Glomerular visceral epithelial cell (primary cell): Measurements from ENCODE around the gene IRS1.
"Not testable (repeated sequence)": the region's sequence is repeated elsewhere in the genome, so short reads cannot be mapped to it uniquely, and the experiment has no call there.

ENCODE experiments used
- DNase-seq: peaks from one replicate; pipeline ENCODE4 v3.0.0-alpha.2; 2016; ENCODE audit errors: extremely low spot score

Gene IRS1, protein sequence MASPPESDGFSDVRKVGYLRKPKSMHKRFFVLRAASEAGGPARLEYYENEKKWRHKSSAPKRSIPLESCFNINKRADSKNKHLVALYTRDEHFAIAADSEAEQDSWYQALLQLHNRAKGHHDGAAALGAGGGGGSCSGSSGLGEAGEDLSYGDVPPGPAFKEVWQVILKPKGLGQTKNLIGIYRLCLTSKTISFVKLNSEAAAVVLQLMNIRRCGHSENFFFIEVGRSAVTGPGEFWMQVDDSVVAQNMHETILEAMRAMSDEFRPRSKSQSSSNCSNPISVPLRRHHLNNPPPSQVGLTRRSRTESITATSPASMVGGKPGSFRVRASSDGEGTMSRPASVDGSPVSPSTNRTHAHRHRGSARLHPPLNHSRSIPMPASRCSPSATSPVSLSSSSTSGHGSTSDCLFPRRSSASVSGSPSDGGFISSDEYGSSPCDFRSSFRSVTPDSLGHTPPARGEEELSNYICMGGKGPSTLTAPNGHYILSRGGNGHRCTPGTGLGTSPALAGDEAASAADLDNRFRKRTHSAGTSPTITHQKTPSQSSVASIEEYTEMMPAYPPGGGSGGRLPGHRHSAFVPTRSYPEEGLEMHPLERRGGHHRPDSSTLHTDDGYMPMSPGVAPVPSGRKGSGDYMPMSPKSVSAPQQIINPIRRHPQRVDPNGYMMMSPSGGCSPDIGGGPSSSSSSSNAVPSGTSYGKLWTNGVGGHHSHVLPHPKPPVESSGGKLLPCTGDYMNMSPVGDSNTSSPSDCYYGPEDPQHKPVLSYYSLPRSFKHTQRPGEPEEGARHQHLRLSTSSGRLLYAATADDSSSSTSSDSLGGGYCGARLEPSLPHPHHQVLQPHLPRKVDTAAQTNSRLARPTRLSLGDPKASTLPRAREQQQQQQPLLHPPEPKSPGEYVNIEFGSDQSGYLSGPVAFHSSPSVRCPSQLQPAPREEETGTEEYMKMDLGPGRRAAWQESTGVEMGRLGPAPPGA (N-terminal part only)

DNA sequence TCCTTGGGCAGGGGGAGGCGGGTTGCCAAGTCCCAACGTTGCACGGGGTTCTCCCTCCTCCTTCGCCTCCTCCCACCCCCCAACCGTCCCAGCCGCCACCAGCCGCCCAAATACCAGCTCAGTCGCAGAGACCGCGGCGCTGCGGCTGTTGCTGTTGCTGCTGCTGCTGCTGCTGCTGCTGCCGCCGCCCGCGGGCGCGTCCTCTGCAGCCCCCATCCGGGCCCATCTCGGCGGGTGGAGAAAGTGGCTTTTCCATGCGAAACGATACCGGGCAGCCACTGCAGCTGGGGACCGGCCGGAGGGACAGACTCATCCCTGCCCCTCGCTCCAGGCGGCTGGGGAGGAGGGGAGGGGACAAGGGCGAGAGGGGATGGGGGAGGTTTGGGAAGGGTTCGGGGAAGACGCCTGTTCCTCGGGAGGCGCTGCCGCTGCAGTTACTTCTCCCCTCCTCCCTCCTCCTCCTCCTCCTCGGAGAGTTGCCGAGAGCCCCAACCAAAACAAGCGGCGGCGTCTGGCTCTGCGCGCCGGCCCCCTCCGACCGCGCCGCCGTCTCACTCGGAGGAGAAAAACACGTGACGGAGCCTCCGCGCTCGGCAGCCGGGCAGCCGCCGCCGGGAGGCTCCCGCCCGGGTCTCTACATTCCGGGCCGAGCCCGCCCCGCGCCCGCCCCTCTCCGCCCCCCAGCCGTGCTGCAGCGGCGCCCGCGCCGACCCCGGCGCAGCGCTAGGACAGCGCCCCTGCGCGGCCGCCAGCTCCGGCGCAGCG is at the start of gene IRS1:
Gene IRS1 (minus strand): TSS at position 610 of the 765 bp plus-strand sequence. CDS start 1,082 bp downstream, outside the sequence.
- DNase-seq = peak; percentile 89

DNA sequence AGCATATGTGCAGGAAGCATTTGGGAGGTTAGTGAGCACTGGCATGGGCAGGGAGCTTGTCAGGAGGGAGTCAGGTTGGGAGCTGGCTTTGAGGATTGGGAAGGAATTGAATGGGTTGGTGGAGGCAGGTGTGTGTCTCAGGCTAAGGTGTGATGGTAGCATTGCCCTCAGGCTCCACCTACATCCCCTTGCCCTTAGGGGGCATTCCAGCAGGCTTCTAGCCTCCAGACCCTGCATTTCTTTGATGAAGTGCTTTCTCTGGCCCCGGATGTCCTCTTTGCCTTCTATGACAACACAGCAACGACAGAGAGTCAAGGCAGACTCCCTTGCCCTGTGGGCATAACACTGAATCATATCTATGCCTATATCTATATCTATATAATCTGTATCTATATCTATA is 49.7 kb upstream of the IRS1 start:
- DNase-seq = no peak

DNA sequence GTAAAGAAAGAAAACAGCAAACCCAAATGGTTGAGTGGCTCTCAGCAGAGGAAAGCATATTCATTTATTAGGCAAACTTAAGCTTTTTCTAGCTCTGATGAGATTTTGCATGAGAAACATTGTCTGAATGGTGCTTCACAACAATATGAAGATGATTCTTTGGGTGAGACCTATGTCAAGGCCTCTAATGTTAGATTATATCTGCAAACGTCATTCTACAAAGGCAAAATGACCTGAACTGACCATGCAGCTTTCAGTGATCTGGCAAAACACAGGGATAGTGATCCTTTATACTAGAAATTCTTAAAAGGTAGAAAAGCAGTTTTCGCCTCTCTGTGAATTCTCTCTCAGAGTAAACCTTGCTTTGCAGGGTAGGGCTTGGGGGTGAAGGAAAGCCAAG is 47.9 kb upstream of the IRS1 start:
- DNase-seq = no peak

DNA sequence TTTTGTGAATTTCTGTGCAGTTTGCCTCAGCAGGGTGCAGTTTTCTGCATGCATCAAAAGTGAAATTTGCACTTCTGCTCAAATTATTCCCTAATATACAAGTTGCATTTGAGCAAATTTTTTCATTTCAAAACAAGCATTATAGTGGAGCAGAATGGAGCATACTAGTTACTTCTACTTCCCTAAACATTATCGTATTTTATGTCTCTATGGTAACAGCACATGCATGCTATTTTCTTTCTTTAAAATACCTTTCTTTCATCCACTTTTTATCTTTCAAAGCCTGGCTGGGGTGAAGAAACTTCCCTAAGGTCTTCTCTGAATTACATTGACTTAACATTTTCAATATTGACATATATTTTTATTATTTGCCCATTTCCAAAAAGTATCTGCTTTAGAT is 47.5 kb upstream of the IRS1 start:
- no peak for DNase-seq

DNA sequence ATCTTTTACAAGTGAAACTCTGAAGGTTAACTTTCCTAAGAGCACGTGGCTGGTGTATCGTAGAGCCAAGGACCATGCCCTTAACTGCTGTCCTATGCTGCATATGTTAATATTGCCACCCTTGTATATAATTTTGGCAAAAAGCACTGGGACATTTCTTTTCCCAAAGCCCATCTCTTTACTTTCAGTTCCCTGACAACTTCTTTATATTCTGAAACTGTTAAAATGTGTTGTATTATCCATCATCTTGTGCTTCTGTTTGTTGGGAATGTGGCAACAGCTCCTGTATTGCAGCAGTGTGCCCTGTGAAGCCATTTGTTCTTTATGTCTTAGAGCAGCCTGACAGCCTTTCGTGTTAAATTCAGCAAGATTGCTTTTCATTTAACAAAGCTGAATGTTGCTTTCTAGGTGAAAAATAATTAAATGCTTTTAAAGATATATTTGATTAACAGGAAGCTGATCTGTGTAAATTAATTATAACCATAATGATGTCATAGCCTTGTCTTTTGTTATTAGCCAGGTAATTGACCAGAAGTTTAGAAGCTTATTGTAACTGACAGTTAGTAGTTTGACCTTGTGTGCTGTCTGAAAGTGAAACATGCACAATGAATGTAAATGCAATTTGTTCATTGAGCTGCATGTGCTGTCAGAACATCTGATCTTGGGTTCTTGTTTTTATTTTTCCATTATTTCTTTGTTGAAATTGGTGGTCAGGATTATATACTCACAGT is 45.9 kb upstream of the IRS1 start:
- DNase-seq = no peak

DNA sequence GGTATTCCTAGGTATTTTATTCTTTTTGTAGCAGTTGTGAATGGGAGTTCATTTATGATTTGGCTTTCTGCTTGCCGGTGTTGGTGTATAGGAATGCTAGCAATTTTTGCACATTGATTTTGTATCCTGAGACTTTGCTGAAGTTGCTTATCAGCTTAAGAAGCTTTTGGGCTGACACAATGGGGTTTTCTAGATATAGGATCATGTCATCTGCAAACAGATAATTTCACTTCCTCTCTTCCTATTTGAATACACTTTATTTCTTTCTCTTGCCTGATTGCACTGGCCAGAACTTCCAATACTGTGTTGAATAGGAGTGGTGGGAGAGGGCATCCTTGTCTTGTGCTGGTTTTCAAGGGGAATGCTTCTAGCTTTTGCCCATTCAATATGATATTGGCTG is 43.4 kb upstream of the IRS1 start:
- DNase-seq = not testable (repeated sequence)

DNA sequence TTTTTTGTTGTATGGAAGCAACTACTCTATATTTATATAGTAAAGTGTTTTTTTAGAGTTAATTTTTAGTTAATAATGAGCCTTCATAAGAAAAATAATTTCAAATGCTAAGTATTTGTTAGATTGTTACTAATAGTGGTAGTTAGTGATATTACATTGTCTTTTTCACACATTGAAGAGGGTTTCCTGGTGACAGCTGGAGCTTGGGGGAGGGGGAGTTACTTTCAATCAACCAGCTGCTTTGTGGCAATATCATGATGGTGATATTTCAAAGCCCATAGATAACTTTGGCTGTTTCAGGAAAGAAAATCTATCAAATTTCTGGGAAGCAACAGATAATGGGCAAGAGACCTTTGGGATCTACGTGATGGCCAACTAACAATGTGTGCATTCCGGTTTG is 40.3 kb upstream of the IRS1 start:
- no peak for DNase-seq

DNA sequence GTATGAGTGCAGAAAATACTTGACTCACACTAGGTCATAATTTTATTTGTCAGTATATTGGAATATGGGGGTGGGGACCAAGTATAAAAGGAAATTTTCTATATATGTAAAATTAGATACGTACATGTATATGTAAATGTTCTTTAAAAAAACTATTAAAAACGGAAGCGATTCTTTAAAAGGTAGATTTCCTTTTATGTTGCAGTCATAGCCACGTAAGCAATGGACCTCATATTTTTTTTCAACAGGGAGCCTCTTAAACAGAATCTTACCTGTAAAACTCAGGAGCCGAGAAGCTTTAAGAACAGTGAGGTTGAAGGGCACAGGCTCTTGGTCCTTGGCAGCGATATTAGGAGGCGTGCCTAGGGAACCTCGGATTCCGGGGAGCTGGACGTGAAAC is 39.5 kb upstream of the IRS1 start:
- DNase-seq = no peak

DNA sequence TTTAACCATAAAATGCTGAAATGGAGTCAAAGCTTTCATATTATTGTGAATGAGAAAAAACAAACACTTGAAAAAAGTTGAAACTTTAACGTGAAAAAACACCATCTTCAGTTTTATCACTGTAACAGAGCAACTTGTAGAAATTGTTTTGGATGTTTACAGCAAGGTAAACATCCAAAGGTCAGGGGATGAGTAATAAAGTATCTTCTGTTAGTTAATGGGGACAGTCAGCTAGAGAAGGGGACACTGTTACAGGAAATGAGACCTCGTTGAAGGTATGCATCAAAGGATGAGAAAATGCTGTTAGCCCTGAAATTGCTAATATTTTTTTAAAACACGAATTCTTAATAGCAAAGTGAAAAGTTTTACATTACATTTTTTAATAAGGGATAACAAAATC is 39.1 kb upstream of the IRS1 start:
- no peak for DNase-seq

DNA sequence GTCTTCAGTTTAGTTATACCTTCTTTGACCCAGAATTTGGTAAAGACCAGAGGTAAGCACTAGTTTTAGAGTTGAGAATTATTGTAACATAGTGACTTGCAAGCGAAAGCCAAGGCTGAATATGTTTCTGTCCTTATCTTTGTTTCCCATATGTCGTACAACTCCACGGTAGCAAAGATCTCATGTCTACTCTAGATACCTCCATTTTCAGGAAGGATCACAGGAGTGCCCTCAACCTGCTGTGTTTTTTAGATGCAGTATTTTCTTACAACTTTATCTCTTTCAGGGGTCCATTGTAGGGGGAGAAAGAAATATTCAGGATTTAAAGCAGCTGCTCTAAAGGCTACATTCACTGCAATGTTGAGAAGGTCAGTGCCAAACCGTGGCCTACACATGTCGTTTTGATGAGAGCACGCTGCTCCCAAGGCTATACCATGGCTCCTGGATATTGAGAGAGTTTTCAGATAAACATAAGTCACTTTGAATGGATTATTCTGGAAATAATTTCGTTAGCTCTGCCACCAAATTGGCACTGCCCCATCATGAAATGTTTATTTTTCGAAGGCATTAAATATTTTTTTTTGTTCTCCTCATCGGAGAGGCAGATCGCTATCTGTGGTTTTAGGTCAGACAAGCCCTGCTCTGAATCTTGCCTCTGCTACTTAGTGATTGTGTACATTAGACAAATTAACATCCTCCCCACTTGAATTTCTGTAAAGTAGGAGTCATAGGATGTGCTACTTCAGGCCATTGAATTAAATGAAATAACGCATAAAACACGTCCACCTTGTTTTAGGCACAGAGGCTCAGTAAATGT is 38.4 kb upstream of the IRS1 start:
- no peak for DNase-seq

DNA sequence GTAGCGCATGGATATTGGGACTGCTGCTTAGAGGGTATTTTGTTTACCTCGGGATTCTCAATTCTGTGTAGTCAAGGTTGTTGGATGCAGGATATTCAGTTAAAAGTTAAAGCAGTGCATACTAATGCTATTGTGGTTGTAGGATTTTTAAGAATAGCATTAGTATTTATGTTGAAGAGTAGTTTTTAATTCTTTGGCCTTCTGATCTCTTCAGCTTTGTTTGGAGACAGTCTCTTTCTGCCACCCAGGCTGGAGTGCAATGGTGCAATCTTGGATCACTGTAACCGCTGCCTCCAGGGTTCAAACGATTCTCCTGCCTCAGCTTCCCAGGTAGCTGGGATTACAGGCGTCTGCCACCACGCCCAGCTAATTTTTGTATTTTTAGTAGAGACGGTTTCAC is 37.7 kb upstream of the IRS1 start:
- no peak for DNase-seq

DNA sequence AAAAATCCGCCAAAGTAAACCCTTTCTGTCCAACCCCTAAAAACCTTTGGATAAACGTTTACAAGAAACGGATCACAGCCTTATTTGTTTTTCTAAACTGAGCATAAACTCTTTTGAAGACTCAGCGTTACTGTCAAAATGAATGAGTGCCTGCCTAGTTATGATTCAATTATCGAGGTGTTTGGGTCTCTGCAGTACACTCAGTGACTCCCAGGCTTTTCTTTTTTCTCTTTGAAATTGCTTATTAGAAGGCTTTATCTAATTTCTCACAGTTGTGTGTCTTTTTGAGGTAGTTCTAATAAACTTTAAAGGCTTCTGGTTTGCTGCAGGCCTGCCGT is 36.9 kb upstream of the IRS1 start:
- no peak for DNase-seq

DNA sequence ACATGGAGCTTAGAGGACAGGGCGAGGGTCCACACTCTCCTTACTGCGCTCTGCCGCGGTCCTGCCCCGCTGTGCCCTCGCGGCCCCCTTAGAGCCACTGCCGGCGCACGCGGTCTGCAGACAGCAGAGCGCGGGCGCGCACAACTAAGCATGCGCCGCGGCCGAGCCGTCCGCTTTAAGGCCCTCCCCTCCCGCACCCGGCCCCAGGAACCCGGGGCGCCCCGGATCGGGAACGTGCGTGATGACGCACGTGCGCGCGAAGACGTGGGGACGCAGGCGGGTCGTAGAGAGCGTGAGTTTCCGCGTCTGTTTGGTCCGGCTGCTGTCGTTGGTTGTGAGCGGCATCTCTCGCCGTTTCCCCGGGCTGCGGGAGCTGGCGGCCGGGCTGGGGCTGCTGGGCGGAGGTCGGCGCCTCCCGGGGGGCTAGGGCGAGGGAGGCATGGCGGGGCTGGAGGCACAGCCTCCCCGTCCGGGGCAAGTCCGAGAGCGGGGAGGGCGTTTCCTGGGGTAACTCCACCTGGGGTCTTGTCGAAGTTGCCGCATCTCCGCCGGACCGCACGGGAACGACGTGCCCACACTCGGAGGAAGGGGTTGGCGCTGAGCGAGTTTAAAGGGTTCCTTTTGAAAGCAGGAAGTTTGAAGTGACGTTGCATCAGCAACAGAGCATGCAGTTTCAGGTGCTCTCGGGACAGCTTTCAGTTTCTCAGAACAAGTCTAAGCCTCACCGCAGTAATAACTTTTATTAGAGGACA is 36.4 kb upstream of the IRS1 start, which contains the start of gene RHBDD1:
Gene RHBDD1 (plus strand): TSS at position 259 of the 752 bp plus-strand sequence. CDS start 28,640 bp downstream, outside the sequence.
- DNase-seq = peak; percentile 94

DNA sequence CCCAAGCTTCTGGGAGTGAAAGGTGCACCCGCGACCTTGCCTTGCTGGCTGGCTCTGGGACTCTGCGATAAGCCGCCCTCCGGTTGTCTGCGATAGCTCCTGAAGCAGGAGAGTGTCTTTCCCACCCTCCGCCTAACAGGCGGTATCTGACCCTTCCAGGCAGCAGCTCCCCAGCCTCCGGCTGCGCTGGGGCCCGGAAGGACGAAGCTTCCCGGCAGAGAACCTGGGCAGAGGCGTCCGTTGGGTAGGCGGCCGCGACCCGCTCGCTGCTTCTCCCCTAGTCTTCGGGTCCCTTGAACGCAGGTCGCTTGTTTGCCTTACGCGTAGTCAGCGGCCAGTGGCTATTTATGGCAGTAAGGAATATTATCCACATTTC is 35.8 kb upstream of the IRS1 start:
- DNase-seq = no peak

DNA sequence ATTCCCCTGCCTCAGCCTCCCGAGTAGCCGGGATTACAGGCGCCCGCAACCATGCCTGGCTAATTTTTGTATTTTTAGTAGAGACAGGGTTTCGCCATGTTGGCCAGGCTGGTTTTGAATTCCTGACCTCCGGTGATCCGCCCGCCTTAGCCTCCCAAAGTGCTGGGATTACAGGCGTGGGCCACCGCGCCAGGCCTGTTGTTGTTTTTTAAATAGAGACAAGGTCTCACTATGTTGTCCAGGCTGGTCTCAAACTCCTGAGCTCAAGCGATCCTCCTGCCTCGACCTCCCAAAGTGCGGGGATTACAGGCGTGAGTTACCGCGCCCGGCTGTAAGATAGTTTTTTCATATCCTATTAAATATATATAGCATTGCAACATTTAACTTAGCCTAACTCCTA is 35.3 kb upstream of the IRS1 start:
- DNase-seq = not testable (repeated sequence)

DNA sequence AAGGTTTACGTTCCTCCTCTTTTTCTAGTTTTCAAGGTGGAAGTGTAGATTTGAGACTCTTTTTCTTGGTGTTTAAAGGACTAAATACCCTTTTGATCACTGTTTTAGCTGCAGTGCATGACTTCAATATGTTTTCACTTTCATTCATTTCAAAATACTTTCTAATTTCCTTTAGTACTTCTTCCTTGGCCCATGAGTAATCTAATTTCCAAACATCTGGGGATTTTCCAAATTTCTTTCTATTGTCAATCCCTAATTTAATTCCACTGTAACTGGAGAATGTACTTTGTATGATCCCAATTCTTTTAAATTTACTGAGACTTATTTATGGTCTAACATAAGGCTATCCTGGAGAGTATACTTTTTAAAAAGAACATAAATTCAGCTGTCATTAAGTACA is 32.4 kb upstream of the IRS1 start:
- DNase-seq = no peak

DNA sequence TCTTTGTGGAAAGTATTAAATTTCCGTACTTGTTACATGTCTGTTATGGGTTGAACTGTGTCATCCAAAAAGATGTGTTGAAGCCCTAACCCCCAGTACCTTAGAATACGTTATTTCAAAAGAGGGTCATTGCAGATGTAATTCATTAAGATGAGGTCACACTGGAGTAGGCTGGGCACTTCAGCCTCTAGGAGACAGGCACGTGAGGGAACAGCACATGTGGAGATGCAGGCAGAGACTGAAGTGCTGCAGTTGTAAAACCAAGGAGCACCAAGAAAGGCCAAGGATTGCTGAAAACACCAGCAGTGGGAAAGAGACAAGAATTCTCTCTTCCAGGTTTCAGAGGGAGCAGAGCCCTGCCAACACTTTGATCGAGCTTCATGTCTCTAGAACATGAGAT is 31.6 kb upstream of the IRS1 start:
- no peak for DNase-seq

DNA sequence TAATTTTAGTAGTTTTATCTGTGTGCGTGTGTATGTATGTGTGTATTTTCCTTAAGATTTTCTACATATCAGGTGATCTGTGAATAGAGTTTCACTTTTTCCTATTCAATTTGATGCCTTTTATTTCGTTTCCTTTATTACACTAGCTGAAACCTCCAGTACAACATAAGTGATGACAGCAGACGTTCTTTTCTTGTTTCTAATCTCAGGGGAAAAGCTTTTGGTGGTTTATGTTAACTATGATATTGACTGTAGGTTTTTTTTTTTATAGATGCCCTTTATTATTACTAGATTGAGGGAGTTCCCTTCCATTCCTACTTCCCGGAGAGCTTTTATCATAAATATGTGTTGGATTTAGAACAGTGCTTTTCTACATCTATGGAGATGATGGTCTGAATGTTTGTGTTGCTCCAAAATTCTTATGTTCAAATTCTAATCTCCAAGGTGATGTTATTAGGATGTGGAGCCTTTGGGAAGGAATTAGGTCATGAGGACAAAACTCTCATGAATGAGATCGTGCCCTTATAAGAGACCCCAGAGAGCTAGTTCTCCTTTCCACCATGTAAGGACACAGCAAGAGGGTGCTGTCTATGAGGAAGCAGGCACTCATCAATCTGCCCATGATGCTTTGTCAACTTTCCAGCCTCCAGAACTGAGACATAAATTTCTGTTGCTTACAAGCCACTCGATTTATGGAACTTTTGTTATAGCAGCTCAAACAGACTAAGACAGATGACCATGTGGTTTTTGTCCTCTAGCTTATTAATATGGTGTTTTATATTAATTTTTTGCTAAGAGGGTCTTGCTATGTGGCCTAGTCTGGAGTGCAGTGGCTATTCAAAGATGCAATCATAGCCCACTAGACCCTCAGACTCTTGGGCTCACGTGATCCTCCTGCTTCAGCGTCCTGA is 30.4 kb upstream of the IRS1 start:
- DNase-seq = no peak

DNA sequence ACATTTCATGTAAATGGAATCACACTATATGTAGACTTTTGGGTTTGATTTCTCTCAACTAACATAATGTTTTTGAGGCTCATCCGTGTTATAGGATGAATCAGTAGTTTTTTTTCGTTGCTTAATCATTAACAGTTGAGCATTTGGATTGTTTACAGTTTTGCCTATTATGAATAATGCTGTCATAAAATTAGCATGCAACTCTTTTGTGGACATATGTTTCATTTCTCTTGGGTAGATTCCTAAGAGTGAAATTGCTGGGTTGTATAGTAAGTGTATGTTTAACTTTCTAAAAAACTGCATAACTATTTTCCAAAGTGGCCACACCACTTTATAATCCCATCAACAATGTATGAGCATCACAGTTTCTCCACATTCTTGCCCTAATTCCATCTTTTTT is 28.6 kb upstream of the IRS1 start:
- DNase-seq = no peak
